ENCODE data around the gene ANKK1.

Gene ANKK1

DNA sequence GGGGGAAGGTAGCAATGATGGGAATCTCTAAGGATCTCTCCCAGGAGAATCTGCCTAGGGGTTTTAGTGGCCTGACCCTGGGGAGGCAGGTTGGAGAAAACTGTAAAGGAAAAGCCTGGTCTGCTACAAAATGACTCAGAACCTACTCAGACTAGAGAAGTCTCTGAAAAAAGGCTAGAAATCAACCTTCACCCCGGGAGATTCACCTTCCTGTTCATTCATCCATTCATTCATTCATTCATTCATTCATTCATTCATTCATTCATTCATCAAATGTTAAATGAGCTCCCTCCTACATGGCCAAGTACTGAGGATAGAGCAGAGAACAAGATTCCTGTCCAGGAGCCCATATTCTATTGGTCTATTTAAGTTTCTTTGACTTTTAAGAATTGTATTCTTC lies 8.9 kb upstream of the ANKK1 start:
- no peak for DNase-seq

- DNase-seq: no peak
Measured at GRCh38 chr11:113382121-113382520, 5.5 kb upstream of the ANKK1 start.

- DNase-seq: peak; percentile 57
Measured at GRCh38 chr11:113384551-113384950, 3.0 kb upstream of the ANKK1 start.

DNA sequence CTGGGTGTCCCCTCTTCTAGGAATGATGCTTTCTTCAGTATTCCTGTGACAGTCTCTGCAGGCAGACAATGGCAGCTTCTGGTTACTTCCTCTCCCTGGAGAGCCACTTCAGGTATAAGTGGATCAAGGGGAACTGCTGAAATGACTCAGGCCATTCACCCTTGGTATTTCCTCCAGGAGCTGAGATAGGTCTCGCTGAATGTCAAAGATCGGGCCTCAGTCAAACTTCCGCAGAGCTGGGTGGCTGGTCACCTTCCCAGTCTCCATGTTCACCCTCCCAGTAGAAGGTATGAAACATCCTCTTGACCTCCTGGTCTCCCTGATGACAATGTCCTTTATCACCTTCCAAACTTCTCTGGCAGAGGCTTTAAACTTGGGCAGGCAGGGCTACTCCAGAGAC lies 1.8 kb upstream of the ANKK1 start:
- DNase-seq: no peak

DNA sequence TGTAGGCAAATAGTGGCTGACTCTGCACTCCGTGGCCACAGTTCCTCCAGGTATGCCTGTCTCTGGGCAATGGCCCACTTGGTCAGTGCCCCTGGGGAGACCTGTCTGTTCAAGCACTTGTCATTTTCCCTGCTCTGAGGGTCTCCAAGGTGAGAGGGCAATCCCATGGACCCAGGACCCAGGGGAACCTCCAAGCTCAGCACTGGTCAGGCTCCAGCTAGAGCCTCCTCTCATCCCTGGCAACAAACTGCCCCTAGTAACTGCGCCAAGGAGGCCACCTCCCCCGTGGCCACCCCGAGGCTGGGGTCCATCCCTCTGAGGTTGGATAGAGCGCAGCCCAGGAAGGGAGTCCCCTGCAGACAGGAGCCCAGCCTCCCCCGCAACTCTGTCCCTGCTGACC lies 713 bp upstream of the ANKK1 start:
- no peak for DNase-seq

GRCh38 chr11:113389272-113389671 lies 1.7 kb downstream of the ANKK1 start:
- no peak for DNase-seq

DNA sequence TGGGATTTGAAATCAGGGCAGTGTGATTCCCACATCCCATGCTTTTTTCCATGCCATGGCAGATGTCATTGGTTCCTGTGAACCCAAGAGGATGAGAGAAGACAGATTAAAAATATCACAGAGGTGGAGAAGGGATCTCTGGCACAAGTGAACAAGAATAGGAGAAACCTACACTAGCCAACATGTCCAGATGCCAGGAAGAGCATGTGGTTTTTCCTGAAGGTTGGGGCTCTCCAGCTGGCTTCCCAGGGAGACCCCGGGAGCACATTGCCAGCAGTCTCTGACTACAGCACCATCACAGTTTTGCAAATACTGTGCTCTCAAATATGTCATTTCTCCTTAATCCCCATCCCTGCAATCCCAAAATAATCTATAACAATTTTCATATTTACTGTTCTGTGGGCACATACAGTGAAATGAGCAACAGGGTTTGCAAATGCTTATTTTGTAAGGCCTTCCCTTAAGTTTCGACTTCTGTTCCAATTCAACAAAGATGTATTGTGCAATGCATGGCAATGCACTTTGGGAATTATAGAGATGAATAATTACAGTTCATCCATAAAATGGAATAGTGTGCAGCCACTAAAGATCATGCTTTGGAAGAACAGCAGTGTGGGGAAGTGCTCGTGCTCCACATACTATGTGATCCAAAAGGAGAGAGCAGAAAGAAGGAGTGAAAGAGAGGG lies 4.8 kb downstream of the ANKK1 start:
- DNase-seq: no peak

DNA sequence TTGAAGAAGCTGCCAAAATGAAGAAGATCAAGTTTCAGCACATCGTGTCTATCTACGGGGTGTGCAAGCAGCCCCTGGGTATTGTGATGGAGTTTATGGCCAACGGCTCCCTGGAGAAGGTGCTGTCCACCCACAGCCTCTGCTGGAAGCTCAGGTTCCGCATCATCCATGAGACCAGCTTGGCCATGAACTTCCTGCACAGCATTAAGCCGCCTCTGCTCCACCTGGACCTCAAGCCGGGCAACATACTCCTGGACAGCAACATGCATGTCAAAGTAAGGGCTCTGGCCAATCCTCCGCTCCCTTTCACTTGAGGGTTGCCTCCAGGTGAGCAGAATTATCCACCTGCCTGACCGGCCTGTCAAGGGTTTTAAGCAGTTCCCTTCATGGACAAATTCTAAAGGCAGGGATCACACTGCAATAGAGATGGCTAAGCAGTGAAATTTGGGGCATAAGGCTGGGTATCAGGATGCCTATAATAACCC lies 6.0 kb downstream of the ANKK1 start:
- DNase-seq: no peak

- DNase-seq: no peak
Measured at GRCh38 chr11:113394919-113395318, 7.3 kb downstream of the ANKK1 start.

DNA sequence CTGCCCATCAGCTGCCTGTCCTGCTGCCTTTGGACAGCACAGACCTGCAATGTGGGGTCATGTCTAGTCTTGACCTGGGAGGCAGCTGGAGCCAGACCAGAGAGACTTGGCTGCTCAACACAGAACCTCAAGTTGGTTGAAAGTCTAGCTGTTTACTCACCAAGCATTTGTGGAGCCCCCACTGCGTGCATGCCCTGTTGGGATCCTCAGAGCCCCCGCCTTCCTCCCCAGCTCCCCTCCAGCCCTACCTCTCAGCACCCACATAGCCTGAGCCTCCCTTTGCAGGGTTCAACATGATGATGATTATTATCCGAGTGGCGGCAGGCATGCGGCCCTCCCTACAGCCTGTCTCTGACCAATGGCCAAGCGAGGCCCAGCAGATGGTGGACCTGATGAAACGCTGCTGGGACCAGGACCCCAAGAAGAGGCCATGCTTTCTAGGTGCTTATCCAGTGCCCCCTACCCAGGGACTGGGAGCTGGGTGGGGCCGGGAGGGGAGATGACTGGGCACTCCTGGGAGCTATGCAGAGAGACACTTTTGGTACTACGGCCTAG lies 8.3 kb downstream of the ANKK1 start:
- DNase-seq: no peak

DNA sequence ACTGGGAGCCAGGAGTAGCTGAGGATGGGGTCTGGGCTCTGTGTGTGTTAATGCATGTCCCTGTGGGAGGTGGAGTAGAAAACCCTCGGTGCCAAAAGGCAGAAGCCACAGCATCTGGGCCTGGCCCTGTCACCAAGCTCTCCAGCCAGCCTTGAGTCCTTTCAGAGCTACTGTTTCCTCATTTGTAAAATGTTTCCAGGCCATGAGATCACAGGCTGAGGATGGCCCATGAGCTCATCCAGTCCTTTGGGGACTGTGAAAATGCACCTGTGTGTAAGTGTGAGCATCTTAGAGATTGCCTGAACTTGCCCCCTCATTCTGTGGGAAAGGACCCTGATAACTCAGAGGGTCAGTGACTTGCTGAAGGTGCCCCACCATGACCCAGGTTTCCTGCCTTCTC lies 9.1 kb downstream of the ANKK1 start:
- DNase-seq: no peak

GRCh38 chr11:113397212-113397611 lies 9.6 kb downstream of the ANKK1 start:
- no peak for DNase-seq

GRCh38 chr11:113397821-113398220 lies 10.2 kb downstream of the ANKK1 start:
- DNase-seq: no peak

DNA sequence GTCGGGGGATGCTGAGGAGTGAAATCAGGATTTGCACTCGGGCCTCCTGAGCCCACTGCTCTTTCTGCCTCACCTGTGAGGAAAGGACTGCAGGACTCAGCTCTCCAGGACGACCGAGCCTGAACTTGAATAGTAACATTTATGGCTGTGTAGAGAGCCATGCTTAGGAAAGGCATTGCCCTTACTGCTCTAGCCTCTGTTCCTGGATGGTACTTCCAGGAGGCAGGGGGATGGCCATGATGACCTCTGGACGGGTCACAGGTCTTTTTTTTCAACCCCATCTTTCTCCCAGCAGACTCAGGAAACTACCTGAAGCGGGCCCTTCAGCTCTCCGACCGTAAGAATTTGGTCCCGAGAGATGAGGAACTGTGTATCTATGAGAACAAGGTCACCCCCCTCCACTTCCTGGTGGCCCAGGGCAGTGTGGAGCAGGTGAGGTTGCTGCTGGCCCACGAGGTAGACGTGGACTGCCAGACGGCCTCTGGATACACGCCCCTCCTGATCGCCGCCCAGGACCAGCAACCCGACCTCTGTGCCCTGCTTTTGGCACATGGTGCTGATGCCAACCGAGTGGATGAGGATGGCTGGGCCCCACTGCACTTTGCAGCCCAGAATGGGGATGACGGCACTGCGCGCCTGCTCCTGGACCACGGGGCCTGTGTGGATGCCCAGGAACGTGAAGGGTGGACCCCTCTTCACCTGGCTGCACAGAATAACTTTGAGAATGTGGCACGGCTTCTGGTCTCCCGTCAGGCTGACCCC lies 11.3 kb downstream of the ANKK1 start:
- DNase-seq: no peak

DNA sequence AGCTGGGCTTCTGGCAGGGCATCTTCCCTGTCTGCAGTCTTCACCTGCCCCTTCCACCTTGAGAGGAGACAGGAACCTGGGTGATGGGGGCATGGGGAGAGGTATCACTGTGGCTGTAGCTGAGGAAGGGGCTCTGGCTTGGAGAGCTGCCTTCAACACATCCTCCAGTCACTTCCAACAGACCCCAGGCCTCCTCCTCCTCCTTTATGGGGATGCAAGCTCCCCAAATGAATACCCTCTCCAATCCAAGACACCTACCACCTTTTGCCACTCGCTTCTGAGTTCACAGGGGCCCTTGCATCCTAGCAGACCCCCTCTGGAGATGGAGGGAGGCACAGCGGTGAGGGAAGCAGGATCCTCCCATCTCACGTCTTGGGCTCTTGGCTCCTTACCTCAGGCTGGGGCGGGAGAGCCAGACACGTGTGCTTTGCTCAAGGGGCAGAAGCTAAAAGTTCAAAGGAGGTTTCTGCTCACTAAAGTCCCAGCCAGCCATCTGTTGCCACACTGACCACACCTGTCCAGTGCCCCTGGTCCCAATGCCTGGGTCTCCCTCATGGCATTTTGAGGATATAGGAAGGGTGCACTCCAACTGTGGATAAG lies 13.2 kb downstream of the ANKK1 start:
- no peak for DNase-seq

DNA sequence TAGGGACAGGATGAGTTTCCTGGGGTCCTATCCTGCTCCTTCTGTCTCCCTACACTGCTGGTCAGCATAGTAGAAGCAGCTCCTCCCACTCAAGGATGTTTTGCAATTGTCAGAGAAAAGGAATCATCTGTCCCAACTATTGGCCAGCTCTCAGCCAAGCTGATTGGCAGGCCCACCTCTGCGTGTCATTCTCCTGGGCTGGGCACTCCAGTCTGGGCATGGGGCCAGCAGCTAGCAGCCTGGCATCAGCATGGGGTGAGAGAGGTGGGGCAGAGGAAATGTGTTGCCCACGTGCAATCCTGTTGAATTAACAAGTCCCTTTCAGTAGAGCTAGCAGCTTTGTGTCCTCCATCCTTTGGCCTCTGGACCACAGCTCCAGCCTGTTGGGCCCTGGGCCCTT lies 14.1 kb downstream of the ANKK1 start:
- DNase-seq: peak; percentile 4

GRCh38 chr11:113404859-113405430 lies 17.4 kb downstream of the ANKK1 start:
- no peak for DNase-seq

DNA sequence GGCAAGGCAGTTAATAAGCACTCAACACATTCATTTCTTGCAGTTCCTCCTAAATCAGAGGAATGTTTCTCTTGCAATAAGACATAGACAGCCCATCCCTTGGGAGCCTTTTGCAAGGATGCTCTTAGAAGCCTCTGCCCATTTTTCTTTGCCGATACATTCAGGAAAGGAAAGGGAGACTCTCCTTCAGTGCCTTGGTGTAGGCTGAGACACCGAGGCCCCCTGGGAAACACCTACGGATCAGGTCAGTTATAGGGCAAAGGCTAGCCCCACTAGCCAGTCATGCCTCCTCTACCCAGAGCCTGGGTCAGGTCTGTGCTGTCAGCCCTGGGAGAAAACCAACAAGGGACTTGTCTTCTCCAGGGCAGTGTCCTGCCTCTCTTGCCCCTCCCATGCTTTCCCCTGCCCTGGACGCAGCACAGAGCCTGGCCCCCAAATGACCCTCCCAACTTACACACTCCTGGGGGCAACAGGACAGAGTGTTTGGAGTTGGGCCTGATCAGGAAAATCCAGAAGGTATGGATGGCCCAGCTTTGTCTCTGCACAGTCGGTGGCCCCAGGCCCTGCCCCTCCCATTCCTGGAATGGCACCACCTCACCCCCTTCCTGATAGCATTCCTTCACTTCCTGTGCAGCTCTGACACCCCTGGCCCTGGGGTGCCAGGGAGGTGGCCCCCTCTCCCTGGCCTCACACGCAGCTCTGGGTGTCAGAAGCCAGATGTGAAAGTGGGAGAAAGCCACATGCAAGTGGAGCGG lies 18.3 kb downstream of the ANKK1 start:
- no peak for DNase-seq

DNA sequence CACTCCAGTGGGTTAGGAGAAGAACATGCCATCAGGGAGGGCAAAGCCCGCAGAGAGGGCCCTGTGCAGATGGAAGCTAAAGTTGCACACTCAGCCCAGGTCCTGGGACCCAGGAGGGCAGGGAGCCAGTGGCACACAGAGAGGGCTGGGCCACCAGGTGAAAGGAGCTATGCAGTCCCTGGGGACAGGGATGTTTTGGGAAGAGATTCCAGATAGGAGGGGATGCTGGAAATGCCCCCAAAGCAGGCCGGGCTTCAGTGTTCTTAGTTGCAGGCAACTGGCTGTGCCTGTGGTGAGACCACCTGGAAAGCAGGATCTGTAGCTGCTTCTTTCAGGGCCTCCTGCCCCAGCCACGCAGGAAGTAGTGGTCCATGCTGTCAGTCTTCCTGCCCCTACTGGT lies 19.6 kb downstream of the ANKK1 start:
- no peak for DNase-seq

DNA sequence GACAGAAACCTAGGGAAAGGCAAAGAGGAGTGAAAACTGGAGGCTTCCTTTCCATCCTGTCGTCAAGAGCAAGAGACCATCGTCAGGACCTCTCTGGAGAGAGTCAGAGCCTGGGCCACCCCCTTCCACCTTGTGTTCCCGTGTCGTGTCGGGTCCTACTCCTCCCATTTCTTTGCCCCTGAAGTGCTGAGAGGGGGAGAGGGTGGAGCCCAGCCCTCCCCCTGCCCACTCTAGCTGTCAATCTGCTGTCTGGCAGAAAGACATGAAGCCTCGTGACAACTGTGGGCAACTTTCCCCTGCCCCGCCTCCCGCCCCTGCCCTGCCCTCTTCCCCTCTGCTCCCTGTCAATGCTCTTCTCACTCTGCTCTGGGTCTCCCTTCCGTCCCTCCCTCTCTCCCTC lies 20.6 kb downstream of the ANKK1 start:
- no peak for DNase-seq

DNA sequence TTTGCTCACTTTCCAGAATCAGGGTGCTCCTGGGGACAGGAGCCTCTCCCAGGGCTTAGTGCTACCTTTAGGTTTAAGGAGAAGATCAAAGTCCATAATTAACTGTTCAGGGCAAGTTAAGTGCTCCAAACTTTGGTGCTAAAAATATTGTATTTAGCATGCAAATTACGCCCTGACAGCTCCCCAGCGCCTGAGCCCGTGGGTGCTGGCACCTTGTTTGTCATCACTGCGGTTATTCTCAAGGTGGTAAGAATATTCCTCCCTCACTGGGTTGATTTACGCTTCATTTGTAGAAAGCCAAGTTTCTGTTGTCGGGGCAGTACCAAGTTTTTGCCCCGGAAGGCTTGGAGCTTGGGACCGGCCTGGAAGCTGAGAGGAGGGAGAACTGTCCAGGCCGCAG lies 21.3 kb downstream of the ANKK1 start:
- DNase-seq: no peak

GRCh38 chr11:113409526-113409925 lies 21.9 kb downstream of the ANKK1 start:
- no peak for DNase-seq

All from fibroblast of skin of back (primary cell).